Colonic mucosa (tissue), 4 donors: ENCODE measurements around the gene ACTL8. TPM values are rescaled to one million over a fixed set of nuclear protein-coding genes. Genes with fewer than 3 reads are reported as not detected.

ENCODE experiments used
- DNase-seq: peaks from one replicate; pipeline ENCODE4 v3.0.0-alpha.2; 2020
- H3K27ac ChIP-seq: fragments of 200-600 bp; one replicate; pipeline ENCODE4 v1.8.0; 2021
- H3K27me3 ChIP-seq: fragments of 200-600 bp; one replicate; pipeline ENCODE4 v1.8.0; 2021
- H3K36me3 ChIP-seq: fragments of 200-600 bp; one replicate; pipeline ENCODE4 v1.8.0; 2021
- H3K4me1 ChIP-seq: fragments of 200-600 bp; one replicate; pipeline ENCODE4 v1.8.0; 2021; ENCODE audit warnings: mild to moderate bottlenecking
- H3K4me3 ChIP-seq: fragments of 200-600 bp; one replicate; pipeline ENCODE4 v1.8.0; 2021
- H3K9ac ChIP-seq, 2 donors: one replicate each; pipeline ENCODE4 v1.7.0; 2013; ENCODE audit warnings: control low read depth in 2 of 2, low read depth in 2 of 2, low read length in 2 of 2
- H3K9me3 ChIP-seq: fragments of 200-600 bp; one replicate; pipeline ENCODE4 v1.8.0; 2021
- intact Hi-C: fragments of 100-400 bp; cut with DNase I; formaldehyde crosslinking; loops from one replicate; pipeline ENCODE4 v1.14.1; 2022
- total RNA-seq, 2 donors: library from RNA; stranded (reverse); fragmentation: NEBNext Ultra II Directional in 1 of 2; extraction: Animal tissue kit (Norgen Biotek cat#: 25700) in 1 of 2; gene quantifications; one replicate each; pipeline ENCODE4 v1.2.1, GENCODE V29; 2021
- TF ChIP-seq, protein P1 (sequence below): fragments of 200-600 bp; IDR thresholded peaks from one replicate; pipeline ENCODE4 v1.8.0; 2022; ENCODE audit warnings: antibody characterized with exemption, mild to moderate bottlenecking
- donor health status: healthy.
- donor health status: DM: no; HTN: no; CAD: no.
- donor health status: DM: no; HTN: no; CAD: no.

Gene ACTL8
- total RNA-seq, 2 donors from 2014 or later: 0.13 to 2.8 TPM

- Histone ChIP-seq H3K4me3 (no peak overlapping the region), H3K27me3 (no peaks in the 10 kb centered on the region), H3K36me3 (no peaks in the 10 kb centered on the region), H3K9me3 (no peaks in the 10 kb centered on the region), H3K9ac (no peak overlapping the region), H3K4me1 (no peaks in the 10 kb centered on the region), H3K27ac (no peak overlapping the region)
- intact Hi-C loops: loop anchor here (5.0 kb wide), 2 partner anchors 164 to 329 kb away; no protein-coding TSS in a partner anchor
- TF ChIP-seq, protein P1, sequence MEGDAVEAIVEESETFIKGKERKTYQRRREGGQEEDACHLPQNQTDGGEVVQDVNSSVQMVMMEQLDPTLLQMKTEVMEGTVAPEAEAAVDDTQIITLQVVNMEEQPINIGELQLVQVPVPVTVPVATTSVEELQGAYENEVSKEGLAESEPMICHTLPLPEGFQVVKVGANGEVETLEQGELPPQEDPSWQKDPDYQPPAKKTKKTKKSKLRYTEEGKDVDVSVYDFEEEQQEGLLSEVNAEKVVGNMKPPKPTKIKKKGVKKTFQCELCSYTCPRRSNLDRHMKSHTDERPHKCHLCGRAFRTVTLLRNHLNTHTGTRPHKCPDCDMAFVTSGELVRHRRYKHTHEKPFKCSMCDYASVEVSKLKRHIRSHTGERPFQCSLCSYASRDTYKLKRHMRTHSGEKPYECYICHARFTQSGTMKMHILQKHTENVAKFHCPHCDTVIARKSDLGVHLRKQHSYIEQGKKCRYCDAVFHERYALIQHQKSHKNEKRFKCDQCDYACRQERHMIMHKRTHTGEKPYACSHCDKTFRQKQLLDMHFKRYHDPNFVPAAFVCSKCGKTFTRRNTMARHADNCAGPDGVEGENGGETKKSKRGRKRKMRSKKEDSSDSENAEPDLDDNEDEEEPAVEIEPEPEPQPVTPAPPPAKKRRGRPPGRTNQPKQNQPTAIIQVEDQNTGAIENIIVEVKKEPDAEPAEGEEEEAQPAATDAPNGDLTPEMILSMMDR: peak; percentile 71
- DNase-seq: peak; percentile 66
Observed at GRCh38 chr1:17826165-17826488, 71.0 kb downstream of the ACTL8 start.

GRCh38 chr1:17828991-17829390 is 73.9 kb downstream of the ACTL8 start:
- H3K27me3 ChIP-seq: no peaks in the 10 kb centered on the region
- no peak overlapping the region for H3K4me3 ChIP-seq
- DNase-seq: no peak
- TF ChIP-seq, protein P1: no peak
- H3K9ac ChIP-seq: no peak overlapping the region
- H3K4me1 ChIP-seq: no peaks in the 10 kb centered on the region
- intact Hi-C loops: loop anchor here (5.0 kb wide), 2 partner anchors 167 to 332 kb away; no protein-coding TSS in a partner anchor
- H3K27ac ChIP-seq: no peak overlapping the region
- H3K9me3 ChIP-seq: no peaks in the 10 kb centered on the region
- no peaks in the 10 kb centered on the region for H3K36me3 ChIP-seq

GRCh38 chr1:17829579-17829978 is 74.4 kb downstream of the ACTL8 start:
- TF ChIP-seq, protein P1: no peak
- Histone ChIP-seq H3K36me3 (no peaks in the 10 kb centered on the region), H3K27ac (no peak overlapping the region), H3K9me3 (no peaks in the 10 kb centered on the region), H3K4me3 (no peak overlapping the region), H3K9ac (no peak overlapping the region), H3K27me3 (no peaks in the 10 kb centered on the region), H3K4me1 (no peaks in the 10 kb centered on the region)
- DNase-seq: no peak
- intact Hi-C loops: loop anchor here (5.0 kb wide), 2 partner anchors 167 to 332 kb away; no protein-coding TSS in a partner anchor

DNA sequence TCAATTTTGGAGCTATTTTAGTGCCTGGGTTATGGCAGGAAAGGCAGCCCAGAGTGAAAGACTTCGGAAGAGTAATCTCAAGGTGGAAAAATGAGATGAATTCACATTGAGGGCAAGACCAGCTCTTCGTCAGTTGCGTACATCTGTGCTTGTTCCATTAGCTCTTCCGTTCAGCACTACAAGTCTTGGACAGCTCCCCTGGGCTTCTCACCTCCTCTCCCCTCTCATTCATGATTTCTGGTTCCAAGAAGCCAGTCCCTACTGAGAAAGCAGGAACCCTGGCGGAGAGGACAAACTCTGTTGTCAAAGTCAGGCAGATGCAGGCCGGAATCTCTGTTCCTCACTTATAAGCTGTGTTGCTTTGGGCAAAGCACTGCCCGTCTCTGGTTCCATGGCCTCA is 76.5 kb downstream of the ACTL8 start:
- DNase-seq: peak; percentile 22
- no peaks in the 10 kb centered on the region for H3K9me3 ChIP-seq
- no peaks in the 10 kb centered on the region for H3K36me3 ChIP-seq
- H3K4me1 ChIP-seq: no peaks in the 10 kb centered on the region
- H3K9ac ChIP-seq: no peak overlapping the region
- no peaks in the 10 kb centered on the region for H3K27me3 ChIP-seq
- intact Hi-C loops: no loop called here
- no peak overlapping the region for H3K27ac ChIP-seq
- TF ChIP-seq, protein P1: no peak
- H3K4me3 ChIP-seq: no peak overlapping the region

- Histone ChIP-seq H3K9me3 (no peaks in the 10 kb centered on the region), H3K9ac (no peak overlapping the region), H3K36me3 (no peaks in the 10 kb centered on the region), H3K4me1 (no peaks in the 10 kb centered on the region), H3K27ac (no peak overlapping the region), H3K4me3 (no peak overlapping the region), H3K27me3 (no peaks in the 10 kb centered on the region)
- intact Hi-C loops: no loop called here
- DNase-seq: no peak
- TF ChIP-seq, protein P1: no peak
Observed at GRCh38 chr1:17833661-17834501, 78.7 kb downstream of the ACTL8 start.
